Osteoblast (primary cell): ENCODE measurements around the gene PCTP. TPM values are rescaled to one million over a fixed set of nuclear protein-coding genes. Genes with fewer than 3 reads are reported as not detected.

Source experiments
- DNase-seq: peaks from one replicate; pipeline ENCODE4 v3.0.0; 2011; ENCODE audit warnings: low spot score, mixed read lengths; ENCODE audit not compliant: insufficient read length; ENCODE audit errors: missing footprints
- H2AFZ ChIP-seq: 2 replicates; pipeline ENCODE4 v1.6.0; 2011; ENCODE audit warnings: mild to moderate bottlenecking, low read length
- H3K27ac ChIP-seq: 2 replicates; pipeline ENCODE4 v1.5.1; 2011; ENCODE audit warnings: mild to moderate bottlenecking, low read depth, low read length, moderate library complexity
- H3K27me3 ChIP-seq: 2 replicates; pipeline ENCODE4 v1.6.0; 2012; ENCODE audit warnings: mild to moderate bottlenecking, control low read depth, inconsistent platforms, low read length, moderate library complexity; ENCODE audit not compliant: insufficient read depth
- H3K36me3 ChIP-seq: 2 replicates; pipeline ENCODE4 v1.5.1; 2011; ENCODE audit warnings: mild to moderate bottlenecking, low read length, control low read depth, moderate library complexity; ENCODE audit not compliant: insufficient read depth
- H3K4me1 ChIP-seq: 2 replicates; pipeline ENCODE4 v1.5.1; 2011; ENCODE audit warnings: mild to moderate bottlenecking, low read length, control low read depth, moderate library complexity; ENCODE audit not compliant: insufficient read depth
- H3K4me2 ChIP-seq: 2 replicates; pipeline ENCODE4 v1.6.0; 2011; ENCODE audit warnings: mild to moderate bottlenecking, low read length; ENCODE audit not compliant: insufficient read depth
- H3K4me3 ChIP-seq: fragments of 200-600 bp; sonication (generic); 3 replicates; pipeline ENCODE4 v1.5.1; 2012; ENCODE audit warnings: mild to moderate bottlenecking, low read length, inconsistent platforms; ENCODE audit not compliant: insufficient read depth
- H3K79me2 ChIP-seq: 2 replicates; pipeline ENCODE4 v1.6.0; 2012; ENCODE audit warnings: mild to moderate bottlenecking, low read length, control low read depth, inconsistent platforms; ENCODE audit not compliant: insufficient read depth
- H3K9me3 ChIP-seq: 2 replicates; pipeline ENCODE4 v1.5.1; 2011; ENCODE audit warnings: low read depth, low read length, control low read depth
- H4K20me1 ChIP-seq: 2 replicates; pipeline ENCODE4 v1.6.0; 2012; ENCODE audit warnings: mild to moderate bottlenecking, low read length, control low read depth; ENCODE audit not compliant: insufficient read depth
- CTCF ChIP-seq: IDR thresholded peaks from 2 replicates; pipeline ENCODE4 v1.5.1; 2011; ENCODE audit warnings: mild to moderate bottlenecking, low read depth, low read length, moderate library complexity; ENCODE audit errors: extremely low read depth
- total RNA-seq: library from RNA; depleted of rRNA; stranded (reverse); fragments of >200 nt; gene quantifications from 2 replicates; pipeline ENCODE4 v1.2.3, GENCODE V29; 2012

PCTP gene
- 9.4 and 9.8 TPM in 2 replicates for total RNA-seq

- Histone ChIP-seq H3K79me2 (peaks cover 46% of the 10 kb centered on the region), H3K36me3 (no peaks in the 10 kb centered on the region), H3K9me3 (no peaks in the 10 kb centered on the region), H3K27ac (peak within 1 kb of the TSS; percentile 67), H3K4me3 (peak within 1 kb of the TSS; percentile 93), H3K4me2 (peak within 1 kb of the TSS; percentile 87), H3K27me3 (peaks cover 3% of the 10 kb centered on the region), H2AFZ (peak within 1 kb of the TSS; percentile 97), H4K20me1 (peaks cover 10% of the 10 kb centered on the region), H3K4me1 (peaks cover 6% of the 10 kb centered on the region)
- TF ChIP-seq CTCF = peak; percentile 38
- peak; percentile 98 for DNase-seq
Observed at GRCh38 chr17:55750750-55751657, at the start of gene PCTP. Gene PCTP (plus strand): TSS chr17:55751051. CDS start chr17:55751104, 53 bp downstream.

DNA sequence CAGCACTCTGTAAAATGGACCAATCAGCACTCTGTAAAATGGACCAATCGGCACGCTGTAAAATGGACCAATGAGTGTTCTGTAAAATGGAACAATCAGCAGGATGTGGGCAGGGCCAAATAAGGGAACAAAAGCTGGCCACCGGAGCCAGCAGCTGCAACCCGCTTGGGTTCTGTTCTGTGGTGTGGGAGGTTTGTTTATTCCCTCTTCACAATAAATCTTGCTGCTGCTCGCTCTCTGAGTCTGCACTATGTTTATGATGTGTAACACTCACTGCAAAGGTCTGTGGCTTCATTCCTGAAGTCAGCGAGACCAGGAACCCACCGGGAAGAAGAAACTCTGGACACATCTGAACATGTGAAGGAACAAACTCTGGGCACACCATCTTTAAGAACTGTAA, 48.7 kb upstream of the PCTP start:
- Histone ChIP-seq H4K20me1 (no peaks in the 10 kb centered on the region), H3K79me2 (no peaks in the 10 kb centered on the region), H3K4me3 (no peak overlapping the region), H3K36me3 (no peaks in the 10 kb centered on the region), H3K9me3 (no peaks in the 10 kb centered on the region), H3K4me1 (no peaks in the 10 kb centered on the region), H2AFZ (no peak overlapping the region), H3K27ac (no peak overlapping the region), H3K4me2 (no peak overlapping the region), H3K27me3 (no peaks in the 10 kb centered on the region)
- DNase-seq = no peak
- no peak for TF ChIP-seq CTCF

DNA sequence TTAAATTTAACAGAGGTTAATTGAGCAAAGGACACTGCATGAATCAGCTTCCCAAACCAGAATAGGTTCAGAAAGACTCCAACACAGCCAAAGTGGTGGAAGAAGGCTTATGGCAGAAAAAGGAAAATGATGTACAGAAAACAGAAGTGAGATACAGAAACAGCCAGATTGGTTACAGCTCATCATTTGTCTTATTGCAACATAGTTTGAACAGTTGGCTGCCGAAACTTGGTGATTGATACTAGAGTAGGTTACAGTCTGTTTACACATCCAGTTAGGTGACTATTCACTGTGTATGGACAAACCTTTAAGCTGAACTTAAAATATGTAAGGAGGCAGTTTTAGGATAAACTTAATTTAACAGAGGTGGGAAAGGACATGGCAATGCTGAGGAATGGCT, 46.5 kb upstream of the PCTP start:
- no peak for TF ChIP-seq CTCF
- Histone ChIP-seq H3K4me1 (no peaks in the 10 kb centered on the region), H3K4me2 (no peak overlapping the region), H3K4me3 (no peak overlapping the region), H3K79me2 (no peaks in the 10 kb centered on the region), H2AFZ (no peak overlapping the region), H3K9me3 (no peaks in the 10 kb centered on the region), H4K20me1 (no peaks in the 10 kb centered on the region), H3K27me3 (no peaks in the 10 kb centered on the region), H3K36me3 (no peaks in the 10 kb centered on the region), H3K27ac (no peak overlapping the region)
- DNase-seq = no peak

- H3K27me3 ChIP-seq = no peaks in the 10 kb centered on the region
- no peak for TF ChIP-seq CTCF
- no peak for DNase-seq
- H3K9me3 ChIP-seq = no peaks in the 10 kb centered on the region
- no peak overlapping the region for H2AFZ ChIP-seq
- no peak overlapping the region for H3K27ac ChIP-seq
- no peaks in the 10 kb centered on the region for H3K79me2 ChIP-seq
- H3K4me1 ChIP-seq = peaks cover 3% of the 10 kb centered on the region
- H4K20me1 ChIP-seq = no peaks in the 10 kb centered on the region
- no peak overlapping the region for H3K4me3 ChIP-seq
- no peak overlapping the region for H3K4me2 ChIP-seq
- H3K36me3 ChIP-seq = no peaks in the 10 kb centered on the region
Observed at GRCh38 chr17:55705847-55706246, 45.0 kb upstream of the PCTP start.
